Measurements from ENCODE around the gene UGT1A6.

Gene UGT1A6

GRCh38 chr2:233764264-233764663 is 71.6 kb downstream of the UGT1A6 start:
- no peak for DNase-seq (ENCODE audit: low read depth in 2 of 3, low spot score in 2 of 3)

DNA sequence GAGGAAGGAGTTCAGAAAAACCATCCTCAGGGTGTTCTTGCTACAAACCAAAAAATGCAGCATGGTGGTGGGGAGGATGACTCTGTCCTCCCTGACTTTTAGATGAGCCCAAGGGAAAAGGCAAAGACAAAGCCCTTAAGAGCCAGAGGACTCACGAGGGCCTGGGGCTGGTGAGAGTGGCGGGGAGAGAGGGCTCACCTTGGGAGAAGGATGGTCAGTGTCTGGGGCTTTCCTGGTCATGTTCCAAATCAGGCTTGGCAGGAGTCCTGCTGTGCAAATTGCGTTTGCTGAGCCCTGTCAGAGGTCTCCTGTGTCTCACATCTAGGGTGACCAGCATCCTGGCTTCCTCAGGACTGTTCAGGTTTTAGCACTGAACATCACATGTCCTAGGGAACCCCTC is 72.1 kb downstream of the UGT1A6 start:
- no peak for DNase-seq (ENCODE audit: low read depth in 2 of 3, low spot score in 2 of 3)

GRCh38 chr2:233766416-233766815 is 73.7 kb downstream of the UGT1A6 start:
- DNase-seq (ENCODE audit: low read depth in 2 of 3, low spot score in 2 of 3) = no peak

- DNase-seq (ENCODE audit: low read depth in 2 of 3, low spot score in 2 of 3) = no peak
These were observed 75.4 kb downstream of the UGT1A6 start for GRCh38 chr2:233768076-233768475.

GRCh38 chr2:233769260-233769659 is 76.6 kb downstream of the UGT1A6 start:
- DNase-seq (ENCODE audit: low read depth in 2 of 3, low spot score in 2 of 3) = no peak

DNA sequence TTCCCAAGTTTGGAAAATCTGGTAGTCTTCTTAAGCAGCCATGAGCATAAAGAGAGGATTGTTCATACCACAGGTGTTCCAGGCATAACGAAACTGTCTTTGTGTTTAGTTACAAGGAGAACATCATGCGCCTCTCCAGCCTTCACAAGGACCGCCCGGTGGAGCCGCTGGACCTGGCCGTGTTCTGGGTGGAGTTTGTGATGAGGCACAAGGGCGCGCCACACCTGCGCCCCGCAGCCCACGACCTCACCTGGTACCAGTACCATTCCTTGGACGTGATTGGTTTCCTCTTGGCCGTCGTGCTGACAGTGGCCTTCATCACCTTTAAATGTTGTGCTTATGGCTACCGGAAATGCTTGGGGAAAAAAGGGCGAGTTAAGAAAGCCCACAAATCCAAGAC is 79.5 kb downstream of the UGT1A6 start:
- DNase-seq (ENCODE audit: low read depth in 2 of 3, low spot score in 2 of 3) = no peak

- DNase-seq (ENCODE audit: low read depth in 2 of 3, low spot score in 2 of 3) = no peak
These were observed 79.9 kb downstream of the UGT1A6 start for GRCh38 chr2:233772583-233772982.

GRCh38 chr2:233773854-233774253 is 81.2 kb downstream of the UGT1A6 start:
- no peak for DNase-seq (ENCODE audit: low read depth in 2 of 3, low spot score in 2 of 3)

- DNase-seq (ENCODE audit: low read depth in 2 of 3, low spot score in 2 of 3) = no peak
These were observed 82.7 kb downstream of the UGT1A6 start for GRCh38 chr2:233775414-233775813.

DNA sequence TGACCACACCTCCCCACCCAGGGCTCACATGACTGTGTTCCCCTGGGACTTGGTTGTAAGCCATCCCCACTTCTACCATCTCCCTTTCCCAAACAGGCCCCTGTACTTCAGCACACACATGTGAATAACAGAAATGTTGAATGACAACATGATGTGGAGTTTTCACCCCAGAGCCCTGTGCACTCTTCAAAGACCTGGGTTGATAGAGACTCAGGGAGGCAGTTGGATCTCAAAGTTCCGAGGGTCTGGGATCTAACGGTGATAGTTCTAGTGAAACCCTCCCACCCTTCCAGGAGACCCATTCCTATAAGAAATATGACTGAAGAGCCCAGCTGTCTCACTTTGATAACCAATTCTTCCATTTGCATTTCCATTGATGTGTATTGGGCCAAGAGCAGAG is 85.3 kb downstream of the UGT1A6 start, which contains the start of gene MROH2A:
Gene MROH2A, plus strand, starts transcription at position 301 of the 400 bp plus-strand sequence. CDS start 1,029 bp downstream, outside the sequence.
- DNase-seq (ENCODE audit: low read depth in 2 of 3, low spot score in 2 of 3) = no peak

GRCh38 chr2:233779722-233780121 is 87.0 kb downstream of the UGT1A6 start:
- DNase-seq (ENCODE audit: low read depth in 2 of 3, low spot score in 2 of 3) = no peak

DNA sequence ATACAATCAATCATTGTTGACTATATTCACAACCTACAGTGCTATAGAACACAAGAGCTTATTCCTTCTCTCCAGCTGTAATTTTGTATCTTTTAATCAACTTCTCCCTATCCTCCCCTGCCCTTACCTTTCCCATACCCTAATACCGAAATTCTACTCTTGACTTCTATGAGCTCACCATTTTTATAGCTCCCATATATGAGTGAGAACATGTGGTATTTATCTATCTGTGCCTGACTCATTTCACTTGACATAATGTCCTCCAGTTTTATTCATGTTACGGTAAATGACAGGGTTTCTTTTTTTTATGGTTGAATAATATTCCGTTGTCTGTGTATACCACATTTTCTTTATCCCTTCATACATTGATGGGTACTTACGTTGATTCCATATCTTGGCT is 88.1 kb downstream of the UGT1A6 start:
- no peak for DNase-seq (ENCODE audit: low read depth in 2 of 3, low spot score in 2 of 3)

DNA sequence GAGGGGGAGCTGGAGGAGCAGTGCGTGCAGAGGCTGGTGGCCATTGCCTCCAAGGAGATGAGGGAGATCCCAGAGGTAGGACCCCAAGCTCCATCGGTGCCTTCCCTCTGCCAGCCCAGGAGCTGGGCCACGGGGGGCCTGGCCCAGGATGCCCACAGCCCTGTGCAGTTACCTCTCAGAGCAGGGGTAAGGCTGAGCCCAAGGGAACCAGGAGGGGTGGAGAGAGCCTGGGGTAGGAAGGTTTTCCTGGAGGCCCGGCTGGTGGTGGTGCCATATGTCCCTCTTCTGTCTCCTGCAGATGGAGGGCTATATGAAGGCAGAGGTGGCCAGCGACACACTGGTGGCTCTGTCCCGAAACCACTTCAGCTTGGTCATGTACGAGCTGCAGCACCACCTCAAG is 96.9 kb downstream of the UGT1A6 start:
- DNase-seq (ENCODE audit: low read depth in 2 of 3, low spot score in 2 of 3) = no peak

DNA sequence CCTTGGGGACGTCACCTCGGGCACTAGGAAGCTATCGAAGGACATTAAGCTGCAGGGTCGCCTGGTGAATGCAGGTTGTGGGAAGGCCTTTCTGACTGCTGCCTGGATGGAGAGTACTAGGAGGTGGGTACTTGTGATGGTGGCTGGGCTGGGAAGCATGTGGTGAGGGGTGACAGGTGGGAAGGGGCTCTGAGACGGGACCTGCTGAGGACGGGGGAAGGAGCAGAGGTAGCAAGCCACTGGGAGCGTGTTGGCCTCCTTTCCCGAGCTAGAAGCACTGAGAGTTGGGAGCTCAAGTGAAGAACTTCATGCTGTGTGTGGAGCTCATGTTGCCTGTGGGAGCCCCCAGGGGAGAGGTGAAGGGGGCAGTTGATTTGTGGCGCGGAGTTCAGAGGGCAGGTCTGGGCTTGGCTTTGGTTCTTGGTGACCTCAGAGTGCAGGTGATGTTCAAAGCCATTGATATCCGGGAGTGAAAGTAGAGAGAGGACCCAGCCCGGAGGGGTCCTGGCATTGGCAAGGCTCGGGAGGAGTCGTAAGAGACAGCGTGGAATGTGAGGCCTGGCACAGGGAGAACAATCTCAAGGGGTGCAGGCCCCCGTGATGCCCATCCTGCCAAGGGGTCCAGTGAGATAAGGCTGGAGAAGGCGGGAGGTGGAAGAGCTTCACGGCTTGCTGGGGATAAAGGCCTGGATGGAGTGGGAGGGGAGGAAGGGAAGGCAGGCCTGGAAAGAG is 98.6 kb downstream of the UGT1A6 start:
- no peak for DNase-seq (ENCODE audit: low read depth in 2 of 3, low spot score in 2 of 3)

DNA sequence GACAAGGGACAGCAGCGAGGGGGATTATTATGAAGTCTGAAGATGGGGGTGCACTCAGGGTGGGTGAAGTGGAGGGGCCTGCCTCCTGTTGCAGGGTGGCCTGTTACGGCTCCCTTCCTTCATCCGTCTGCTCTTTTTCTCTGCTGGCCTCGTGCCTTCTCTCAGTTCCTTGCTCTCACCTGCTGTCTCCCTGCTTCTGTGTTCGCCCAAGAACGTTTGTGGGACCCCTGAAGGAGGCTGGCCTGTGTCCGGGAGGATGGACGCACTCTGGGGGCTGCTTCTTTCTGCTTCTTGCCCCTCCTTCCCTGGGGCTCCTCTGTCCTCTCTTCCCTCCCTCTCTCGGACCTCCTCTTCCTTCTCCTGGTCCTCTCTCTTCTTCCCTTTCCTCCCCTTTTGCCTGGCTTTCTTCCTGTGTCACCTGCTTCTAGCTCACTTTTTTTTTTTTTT is 99.2 kb downstream of the UGT1A6 start:
- no peak for DNase-seq (ENCODE audit: low read depth in 2 of 3, low spot score in 2 of 3)

DNA sequence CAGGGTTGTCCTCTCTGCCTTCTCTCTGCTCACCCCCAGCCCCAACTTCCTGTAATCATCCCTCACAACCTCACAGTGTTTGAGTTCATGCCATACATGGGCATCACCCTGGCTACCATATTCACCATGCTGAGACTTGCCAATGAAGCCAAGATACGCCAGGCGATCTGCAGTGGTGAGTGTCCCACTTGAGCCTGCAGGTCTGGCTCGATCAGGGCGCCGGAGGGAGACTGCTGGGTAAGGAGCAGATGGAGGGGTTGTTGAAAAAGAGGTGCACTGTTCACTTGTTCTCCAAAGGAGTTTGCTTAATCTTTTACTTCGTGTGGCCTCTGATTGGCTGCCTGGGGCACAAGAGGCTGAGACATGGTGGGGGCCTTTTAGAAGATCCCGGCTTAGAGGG is 100.0 kb downstream of the UGT1A6 start:
- no peak for DNase-seq (ENCODE audit: low read depth in 2 of 3, low spot score in 2 of 3)

GRCh38 chr2:233793465-233794127 is 100.9 kb downstream of the UGT1A6 start:
- no peak for DNase-seq (ENCODE audit: low read depth in 2 of 3, low spot score in 2 of 3)

- no peak for DNase-seq (ENCODE audit: low read depth in 2 of 3, low spot score in 2 of 3)
These were observed 101.5 kb downstream of the UGT1A6 start for GRCh38 chr2:233794128-233794658.

DNA sequence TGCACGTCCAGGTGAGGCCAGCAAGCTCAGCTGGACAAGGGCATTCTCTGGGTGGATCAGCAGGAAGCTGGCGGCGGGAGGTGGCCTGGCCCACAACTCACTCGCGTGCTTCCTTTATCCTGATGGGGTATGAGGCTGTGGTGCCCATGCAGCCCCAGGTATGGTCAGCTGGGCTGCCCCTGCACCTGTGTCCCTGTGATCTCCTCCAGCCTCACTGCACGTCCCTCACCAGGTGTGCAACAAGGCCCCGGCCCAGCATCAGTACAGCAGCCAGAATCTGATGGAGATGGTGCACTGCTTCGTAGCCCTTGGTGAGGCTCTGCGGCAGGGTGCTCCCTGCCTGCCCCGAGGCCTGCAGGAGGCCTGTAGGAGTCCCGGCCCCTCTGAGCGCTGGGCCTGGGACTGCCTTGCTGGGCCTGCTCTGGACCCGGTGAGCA is 103.1 kb downstream of the UGT1A6 start:
- no peak for DNase-seq (ENCODE audit: low read depth in 2 of 3, low spot score in 2 of 3)

GRCh38 chr2:233796254-233796653 is 103.6 kb downstream of the UGT1A6 start:
- no peak for DNase-seq (ENCODE audit: low read depth in 2 of 3, low spot score in 2 of 3)

DNA sequence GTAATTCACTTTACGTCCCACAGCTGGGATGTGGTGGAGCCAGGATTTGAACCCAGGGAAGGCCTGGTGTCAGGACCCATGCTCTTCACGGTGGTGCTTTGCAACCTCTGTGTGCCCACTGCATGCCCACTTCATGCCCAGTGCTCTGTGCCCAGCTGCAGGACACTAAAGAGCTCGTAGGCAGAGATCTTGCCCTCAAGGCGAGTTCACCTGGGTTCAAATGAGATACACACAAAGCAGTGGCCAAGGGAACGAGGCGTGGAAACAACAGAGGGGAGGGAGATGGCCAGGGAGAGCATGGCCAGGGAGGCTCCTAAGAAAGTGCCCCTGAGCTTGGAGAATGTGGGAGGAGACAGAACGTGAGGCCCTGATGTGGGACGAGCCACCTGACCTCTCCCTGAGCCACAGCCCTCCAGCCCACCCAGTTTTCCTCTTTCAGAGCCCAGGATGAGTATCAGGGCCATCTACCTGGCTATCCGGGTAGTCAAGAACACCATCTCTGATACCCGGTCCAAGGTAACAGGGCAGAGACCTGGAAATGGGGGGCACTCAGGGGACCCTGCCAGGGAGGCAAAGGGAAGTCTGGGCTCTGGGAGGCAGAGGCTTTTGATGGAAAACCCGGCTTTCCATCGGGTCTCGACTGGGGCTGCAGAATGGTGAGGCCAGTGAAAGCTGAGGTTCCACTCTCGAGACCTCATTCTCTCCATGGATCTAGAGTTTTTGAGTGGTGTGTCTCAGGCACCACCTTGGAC is 105.8 kb downstream of the UGT1A6 start:
- no peak for DNase-seq (ENCODE audit: low read depth in 2 of 3, low spot score in 2 of 3)

Data from activated CD8-positive, alpha-beta memory T cell treated with anti-CD3 and anti-CD28 coated beads for 48 hours (primary cell).